ENCODE data around the gene AIG1. TPM values are rescaled to one million over a fixed set of nuclear protein-coding genes. Genes with fewer than 3 reads are reported as not detected.

Gene AIG1
- total and polyA plus RNA-seq, 2 experiments from 2014 or later = 92.8 to 102 TPM

DNA sequence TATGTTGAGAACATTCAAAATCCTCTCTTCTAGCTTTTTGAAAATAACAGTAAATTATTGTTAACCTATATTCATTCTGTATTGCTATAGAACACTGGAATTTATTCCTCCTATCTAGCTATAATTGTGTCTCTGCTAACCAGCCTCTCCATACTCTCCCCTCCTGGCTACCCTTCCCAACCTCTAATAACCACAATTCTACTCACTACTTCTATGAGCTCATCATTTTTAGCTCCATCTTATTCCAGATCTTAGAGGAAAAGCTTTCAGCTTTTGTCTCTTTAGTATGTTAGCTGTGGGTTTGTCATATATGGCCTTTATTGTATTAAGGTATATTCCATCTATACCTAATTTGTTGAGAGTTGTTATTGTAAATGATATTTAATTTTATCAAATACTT is 108.8 kb downstream of the AIG1 start:
- DNase-seq (ENCODE audit: low spot score) = no peak
- no peak overlapping the region for H3K4me2 ChIP-seq
- no peaks in the 10 kb centered on the region for H3K4me1 ChIP-seq (ENCODE audit: insufficient read depth)
- H2AFZ ChIP-seq = no peak overlapping the region
- no peak overlapping the region for H3K4me3 ChIP-seq
- H3K27me3 ChIP-seq = no peaks in the 10 kb centered on the region
- no peaks in the 10 kb centered on the region for H3K9me3 ChIP-seq (ENCODE audit: low read depth)
- peaks cover 3% of the 10 kb centered on the region for H3K79me2 ChIP-seq
- H3K36me3 ChIP-seq (replicated peaks; ENCODE audit: insufficient read depth, low read depth) = no peaks in the 10 kb centered on the region
- TF ChIP-seq, protein P1, sequence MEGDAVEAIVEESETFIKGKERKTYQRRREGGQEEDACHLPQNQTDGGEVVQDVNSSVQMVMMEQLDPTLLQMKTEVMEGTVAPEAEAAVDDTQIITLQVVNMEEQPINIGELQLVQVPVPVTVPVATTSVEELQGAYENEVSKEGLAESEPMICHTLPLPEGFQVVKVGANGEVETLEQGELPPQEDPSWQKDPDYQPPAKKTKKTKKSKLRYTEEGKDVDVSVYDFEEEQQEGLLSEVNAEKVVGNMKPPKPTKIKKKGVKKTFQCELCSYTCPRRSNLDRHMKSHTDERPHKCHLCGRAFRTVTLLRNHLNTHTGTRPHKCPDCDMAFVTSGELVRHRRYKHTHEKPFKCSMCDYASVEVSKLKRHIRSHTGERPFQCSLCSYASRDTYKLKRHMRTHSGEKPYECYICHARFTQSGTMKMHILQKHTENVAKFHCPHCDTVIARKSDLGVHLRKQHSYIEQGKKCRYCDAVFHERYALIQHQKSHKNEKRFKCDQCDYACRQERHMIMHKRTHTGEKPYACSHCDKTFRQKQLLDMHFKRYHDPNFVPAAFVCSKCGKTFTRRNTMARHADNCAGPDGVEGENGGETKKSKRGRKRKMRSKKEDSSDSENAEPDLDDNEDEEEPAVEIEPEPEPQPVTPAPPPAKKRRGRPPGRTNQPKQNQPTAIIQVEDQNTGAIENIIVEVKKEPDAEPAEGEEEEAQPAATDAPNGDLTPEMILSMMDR (IDR thresholded peaks at IDR 0.05; ENCODE audit: poor library complexity) = no peak
- TF ChIP-seq EZH2phosphoT487 (IDR thresholded peaks at IDR 0.05; ENCODE audit: low read depth, severe bottlenecking, unreplicated experiment) (no peak), EZH2 (IDR thresholded peaks at IDR 0.05; ENCODE audit: borderline replicate concordance) (no peak)
- H4K20me1 ChIP-seq (ENCODE audit: insufficient read depth, poor library complexity, severe bottlenecking) = no peaks in the 10 kb centered on the region
- no peaks in the 10 kb centered on the region for H3K9me2 ChIP-seq (replicated peaks; ENCODE audit: insufficient read depth)
- H3K27ac ChIP-seq = no peak overlapping the region

DNA sequence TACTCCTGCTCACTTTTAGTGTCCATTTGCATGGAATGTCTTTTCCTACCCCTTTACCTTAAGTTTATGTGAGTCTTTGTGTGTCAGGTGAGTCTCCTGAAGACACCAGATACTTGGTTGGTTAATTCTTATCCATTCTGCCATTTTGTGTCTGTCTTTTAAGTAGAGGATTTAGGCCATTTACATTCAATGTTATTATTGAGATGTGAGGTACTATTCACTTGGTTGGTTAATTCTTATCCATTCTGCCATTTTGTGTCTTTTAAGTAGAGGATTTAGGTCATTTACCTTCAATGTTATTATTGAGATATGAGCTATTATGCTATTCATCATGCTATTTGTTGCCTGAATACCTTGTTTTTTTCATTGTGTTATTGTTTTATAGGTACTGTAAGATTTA is 113.8 kb downstream of the AIG1 start:
- Histone ChIP-seq H3K9me2 (replicated peaks; ENCODE audit: insufficient read depth) (no peaks in the 10 kb centered on the region), H2AFZ (no peak overlapping the region), H3K4me2 (no peak overlapping the region), H3K27ac (no peak overlapping the region), H3K36me3 (replicated peaks; ENCODE audit: insufficient read depth, low read depth) (no peaks in the 10 kb centered on the region), H3K9me3 (ENCODE audit: low read depth) (no peaks in the 10 kb centered on the region), H3K4me3 (no peak overlapping the region), H3K4me1 (ENCODE audit: insufficient read depth) (no peaks in the 10 kb centered on the region), H4K20me1 (ENCODE audit: insufficient read depth, poor library complexity, severe bottlenecking) (peaks cover 2% of the 10 kb centered on the region), H3K27me3 (no peaks in the 10 kb centered on the region), H3K79me2 (peaks cover 5% of the 10 kb centered on the region)
- DNase-seq (ENCODE audit: low spot score) = no peak
- TF ChIP-seq EZH2phosphoT487 (IDR thresholded peaks at IDR 0.05; ENCODE audit: low read depth, severe bottlenecking, unreplicated experiment) (no peak), EZH2 (IDR thresholded peaks at IDR 0.05; ENCODE audit: borderline replicate concordance) (no peak)
- TF ChIP-seq, protein P1 (IDR thresholded peaks at IDR 0.05; ENCODE audit: poor library complexity) = no peak

DNA sequence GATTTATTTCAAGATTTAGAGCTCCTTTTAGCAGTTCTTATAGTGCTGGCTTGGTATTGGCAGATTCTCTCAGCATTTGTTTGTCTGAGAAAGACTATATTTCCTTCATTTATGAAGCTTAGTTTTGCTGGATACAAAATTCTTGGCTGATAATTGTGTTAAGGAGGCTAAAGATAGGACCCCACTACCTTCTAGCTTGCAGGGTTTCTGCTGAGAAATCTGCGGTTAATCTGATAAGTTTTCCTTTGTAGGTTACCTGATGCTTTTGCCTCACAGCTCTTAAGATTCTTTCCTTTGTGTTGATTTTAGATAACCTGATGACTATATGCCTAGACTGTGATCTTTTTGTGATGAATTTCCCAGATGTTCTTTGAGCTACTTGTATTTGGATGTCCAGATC is 114.3 kb downstream of the AIG1 start:
- Histone ChIP-seq H3K27ac (no peak overlapping the region), H3K9me3 (ENCODE audit: low read depth) (no peaks in the 10 kb centered on the region), H3K27me3 (no peaks in the 10 kb centered on the region), H2AFZ (no peak overlapping the region), H3K9me2 (replicated peaks; ENCODE audit: insufficient read depth) (no peaks in the 10 kb centered on the region), H3K4me1 (ENCODE audit: insufficient read depth) (no peaks in the 10 kb centered on the region), H3K79me2 (peaks cover 5% of the 10 kb centered on the region), H3K4me3 (no peak overlapping the region), H3K4me2 (no peak overlapping the region), H4K20me1 (ENCODE audit: insufficient read depth, poor library complexity, severe bottlenecking) (peaks cover 2% of the 10 kb centered on the region), H3K36me3 (replicated peaks; ENCODE audit: insufficient read depth, low read depth) (no peaks in the 10 kb centered on the region)
- WGBS (ENCODE audit: low lambda C conversion rate, missing lambda C conversion rate) = 92% methylated on average over 1 of the region's 1 CpG
- TF ChIP-seq EZH2phosphoT487 (IDR thresholded peaks at IDR 0.05; ENCODE audit: low read depth, severe bottlenecking, unreplicated experiment) = no peak
- no peak for TF ChIP-seq EZH2 (IDR thresholded peaks at IDR 0.05; ENCODE audit: borderline replicate concordance)
- TF ChIP-seq, protein P1 (IDR thresholded peaks at IDR 0.05; ENCODE audit: poor library complexity) = no peak
- no peak for DNase-seq (ENCODE audit: low spot score)

All from hepatocyte (in vitro differentiated cells).